ENCODE data around the gene TTPAL.

Gene TTPAL, protein sequence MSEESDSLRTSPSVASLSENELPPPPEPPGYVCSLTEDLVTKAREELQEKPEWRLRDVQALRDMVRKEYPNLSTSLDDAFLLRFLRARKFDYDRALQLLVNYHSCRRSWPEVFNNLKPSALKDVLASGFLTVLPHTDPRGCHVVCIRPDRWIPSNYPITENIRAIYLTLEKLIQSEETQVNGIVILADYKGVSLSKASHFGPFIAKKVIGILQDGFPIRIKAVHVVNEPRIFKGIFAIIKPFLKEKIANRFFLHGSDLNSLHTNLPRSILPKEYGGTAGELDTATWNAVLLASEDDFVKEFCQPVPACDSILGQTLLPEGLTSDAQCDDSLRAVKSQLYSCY

GRCh38 chr20:44475694-44476560, at the start of gene TTPAL:
TSS of gene TTPAL (plus strand) at chr20:44475874. CDS start at chr20:44480000, 4,126 bp downstream.
- DNase-seq (ENCODE audit: low spot score): peak; percentile 98

GRCh38 chr20:44425923-44426322, 49.8 kb upstream of the TTPAL start:
- DNase-seq (ENCODE audit: low spot score): no peak

- no peak for DNase-seq (ENCODE audit: low spot score)
These were observed 48.5 kb upstream of the TTPAL start for GRCh38 chr20:44426879-44427790.

- DNase-seq (ENCODE audit: low spot score): no peak
These were observed 47.9 kb upstream of the TTPAL start for GRCh38 chr20:44427804-44428173.

DNA sequence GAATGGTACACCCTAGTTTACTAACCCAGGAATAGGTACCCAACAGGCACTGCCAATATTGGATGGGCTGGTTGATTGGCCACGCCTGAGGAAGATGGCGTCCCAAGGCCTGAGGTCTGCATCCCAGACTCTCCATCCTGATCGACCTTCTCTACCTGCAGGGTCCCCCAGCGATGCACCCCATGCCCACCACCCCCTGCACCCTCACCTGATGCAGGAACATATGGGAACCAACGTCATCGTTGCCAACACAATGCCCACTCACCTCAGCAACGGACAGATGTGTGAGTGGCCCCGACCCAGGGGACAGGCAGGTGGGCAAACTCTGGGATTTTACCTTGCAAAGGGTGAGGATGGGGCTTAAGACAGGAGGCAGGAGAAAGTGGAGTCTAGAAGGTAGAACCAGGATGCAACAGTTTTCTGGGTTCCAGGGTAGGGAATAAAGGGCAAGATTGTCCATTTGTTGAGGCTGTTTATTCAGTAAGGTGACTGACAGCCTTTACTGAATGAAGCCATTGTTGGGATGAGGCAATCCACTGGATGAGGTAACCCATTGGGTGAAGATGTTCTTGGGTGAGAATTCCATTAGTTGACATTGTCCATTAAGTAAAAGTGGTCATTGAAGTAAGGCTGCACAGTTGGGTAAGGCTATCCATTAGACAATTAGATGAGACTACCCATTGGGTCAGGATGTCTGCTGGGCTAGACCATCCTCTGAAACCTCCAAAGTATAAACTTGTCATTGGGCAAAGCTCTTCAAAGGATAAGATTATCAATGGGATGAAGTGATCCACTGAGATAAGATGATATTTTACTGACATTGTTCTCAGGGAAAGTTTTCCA, 47.3 kb upstream of the TTPAL start:
- DNase-seq (ENCODE audit: low spot score): no peak

GRCh38 chr20:44429017-44429339, 46.7 kb upstream of the TTPAL start:
- no peak for DNase-seq (ENCODE audit: low spot score)

DNA sequence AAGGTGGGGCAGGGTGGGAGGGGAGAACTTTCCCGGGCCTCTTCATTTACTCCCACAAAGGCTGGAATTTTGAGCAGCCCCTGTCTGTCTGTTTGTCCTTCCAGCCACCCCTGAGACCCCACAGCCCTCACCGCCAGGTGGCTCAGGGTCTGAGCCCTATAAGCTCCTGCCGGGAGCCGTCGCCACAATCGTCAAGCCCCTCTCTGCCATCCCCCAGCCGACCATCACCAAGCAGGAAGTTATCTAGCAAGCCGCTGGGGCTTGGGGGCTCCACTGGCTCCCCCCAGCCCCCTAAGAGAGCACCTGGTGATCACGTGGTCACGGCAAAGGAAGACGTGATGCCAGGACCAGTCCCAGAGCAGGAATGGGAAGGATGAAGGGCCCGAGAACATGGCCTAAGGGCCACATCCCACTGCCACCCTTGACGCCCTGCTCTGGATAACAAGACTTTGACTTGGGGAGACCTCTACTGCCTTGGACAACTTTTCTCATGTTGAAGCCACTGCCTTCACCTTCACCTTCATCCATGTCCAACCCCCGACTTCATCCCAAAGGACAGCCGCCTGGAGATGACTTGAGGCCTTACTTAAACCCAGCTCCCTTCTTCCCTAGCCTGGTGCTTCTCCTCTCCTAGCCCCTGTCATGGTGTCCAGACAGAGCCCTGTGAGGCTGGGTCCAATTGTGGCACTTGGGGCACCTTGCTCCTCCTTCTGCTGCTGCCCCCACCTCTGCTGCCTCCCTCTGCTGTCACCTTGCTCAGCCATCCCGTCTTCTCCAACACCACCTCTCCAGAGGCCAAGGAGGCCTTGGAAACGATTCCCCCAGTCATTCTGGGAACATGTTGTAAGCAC, 46.0 kb upstream of the TTPAL start:
- DNase-seq (ENCODE audit: low spot score): no peak

DNA sequence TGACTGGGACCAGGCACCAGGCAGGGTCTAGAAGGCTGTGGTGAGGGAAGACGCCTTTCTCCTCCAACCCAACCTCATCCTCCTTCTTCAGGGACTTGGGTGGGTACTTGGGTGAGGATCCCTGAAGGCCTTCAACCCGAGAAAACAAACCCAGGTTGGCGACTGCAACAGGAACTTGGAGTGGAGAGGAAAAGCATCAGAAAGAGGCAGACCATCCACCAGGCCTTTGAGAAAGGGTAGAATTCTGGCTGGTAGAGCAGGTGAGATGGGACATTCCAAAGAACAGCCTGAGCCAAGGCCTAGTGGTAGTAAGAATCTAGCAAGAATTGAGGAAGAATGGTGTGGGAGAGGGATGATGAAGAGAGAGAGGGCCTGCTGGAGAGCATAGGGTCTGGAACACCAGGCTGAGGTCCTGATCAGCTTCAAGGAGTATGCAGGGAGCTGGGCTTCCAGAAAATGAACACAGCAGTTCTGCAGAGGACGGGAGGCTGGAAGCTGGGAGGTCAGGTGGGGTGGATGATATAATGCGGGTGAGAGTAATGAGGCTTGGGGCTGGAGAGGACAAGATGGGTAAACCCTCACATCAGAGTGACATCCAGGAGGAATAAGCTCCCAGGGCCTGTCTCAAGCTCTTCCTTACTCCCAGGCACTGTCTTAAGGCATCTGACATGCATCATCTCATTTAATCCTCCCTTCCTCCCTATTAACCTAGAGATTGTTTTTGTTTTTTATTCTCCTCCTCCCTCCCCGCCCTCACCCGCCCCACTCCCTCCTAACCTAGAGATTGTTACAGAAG, 45.2 kb upstream of the TTPAL start:
- no peak for DNase-seq (ENCODE audit: low spot score)

DNA sequence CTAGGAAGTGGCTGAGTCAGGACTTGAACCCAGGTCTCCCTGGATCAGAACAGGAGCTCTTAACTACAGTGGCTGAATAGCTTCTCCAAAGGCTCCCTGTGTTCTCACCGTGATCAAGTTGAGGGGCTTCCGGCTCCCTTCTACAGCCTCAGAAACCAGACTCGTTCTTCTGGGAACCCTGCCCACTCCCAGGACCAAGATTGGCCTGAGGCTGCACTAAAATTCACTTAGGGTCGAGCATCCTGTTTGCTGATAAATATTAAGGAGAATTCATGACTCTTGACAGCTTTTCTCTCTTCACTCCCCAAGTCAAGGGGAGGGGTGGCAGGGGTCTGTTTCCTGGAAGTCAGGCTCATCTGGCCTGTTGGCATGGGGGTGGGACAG, 44.6 kb upstream of the TTPAL start:
- no peak for DNase-seq (ENCODE audit: low spot score)

DNA sequence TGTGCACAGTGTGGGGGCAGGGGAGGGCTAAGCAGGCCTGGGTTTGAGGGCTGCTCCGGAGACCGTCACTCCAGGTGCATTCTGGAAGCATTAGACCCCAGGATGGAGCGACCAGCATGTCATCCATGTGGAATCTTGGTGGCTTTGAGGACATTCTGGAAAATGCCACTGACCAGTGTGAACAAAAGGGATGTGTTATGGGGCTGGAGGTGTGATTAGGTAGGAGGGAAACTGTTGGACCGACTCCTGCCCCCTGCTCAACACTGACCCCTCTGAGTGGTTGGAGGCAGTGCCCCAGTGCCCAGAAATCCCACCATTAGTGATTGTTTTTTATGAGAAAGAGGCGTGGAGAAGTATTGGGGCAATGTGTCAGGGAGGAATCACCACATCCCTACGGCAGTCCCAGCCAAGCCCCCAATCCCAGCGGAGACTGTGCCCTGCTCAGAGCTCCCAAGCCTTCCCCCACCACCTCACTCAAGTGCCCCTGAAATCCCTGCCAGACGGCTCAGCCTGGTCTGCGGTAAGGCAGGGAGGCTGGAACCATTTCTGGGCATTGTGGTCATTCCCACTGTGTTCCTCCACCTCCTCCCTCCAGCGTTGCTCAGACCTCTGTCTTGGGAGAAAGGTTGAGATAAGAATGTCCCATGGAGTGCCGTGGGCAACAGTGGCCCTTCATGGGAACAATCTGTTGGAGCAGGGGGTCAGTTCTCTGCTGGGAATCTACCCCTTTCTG, 44.0 kb upstream of the TTPAL start:
- no peak for DNase-seq (ENCODE audit: low spot score)

DNA sequence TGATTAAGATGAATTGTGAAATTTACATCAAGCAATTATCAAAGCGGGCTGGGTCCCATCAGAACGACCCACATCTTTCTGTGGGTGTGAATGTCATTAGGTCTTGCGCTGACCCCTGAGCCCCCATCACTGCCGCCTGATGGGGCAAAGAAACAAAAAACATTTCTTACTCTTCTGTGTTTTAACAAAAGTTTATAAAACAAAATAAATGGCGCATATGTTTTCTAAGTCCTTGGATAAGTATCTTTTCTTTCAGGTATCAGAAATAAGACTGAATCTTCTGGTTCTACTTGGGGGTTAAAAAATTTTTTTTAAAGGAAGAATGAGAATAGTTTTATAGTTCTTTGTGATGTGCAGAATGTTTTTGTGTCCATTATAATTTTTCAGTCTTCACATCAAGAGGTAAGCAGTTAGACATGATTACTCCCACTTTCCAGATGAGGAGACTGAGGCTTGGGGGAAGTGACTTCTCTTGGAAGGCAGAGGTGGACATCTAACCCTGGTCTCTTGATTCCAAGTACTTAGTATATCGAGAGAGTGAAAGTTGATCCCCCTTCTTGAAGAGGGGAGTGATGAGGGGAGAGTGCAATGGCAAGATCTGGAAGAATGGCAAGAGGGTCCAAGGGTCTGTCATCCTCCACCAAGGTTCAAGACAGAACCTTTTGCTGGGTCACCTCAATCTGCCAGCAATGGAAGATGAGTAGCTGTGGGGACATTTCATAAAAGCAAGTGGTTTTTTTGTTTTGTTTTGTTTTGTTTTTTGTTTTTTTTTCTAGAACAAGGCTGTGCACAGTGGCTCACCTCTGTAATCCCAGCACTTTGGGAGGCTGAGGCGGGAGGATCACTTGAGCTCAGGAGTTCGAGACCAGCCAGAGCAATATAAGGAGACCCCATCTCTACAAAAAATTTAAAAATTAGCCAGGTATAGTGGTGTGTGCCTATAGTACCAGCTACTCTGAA, 42.8 kb upstream of the TTPAL start:
- DNase-seq (ENCODE audit: low spot score): no peak

DNA sequence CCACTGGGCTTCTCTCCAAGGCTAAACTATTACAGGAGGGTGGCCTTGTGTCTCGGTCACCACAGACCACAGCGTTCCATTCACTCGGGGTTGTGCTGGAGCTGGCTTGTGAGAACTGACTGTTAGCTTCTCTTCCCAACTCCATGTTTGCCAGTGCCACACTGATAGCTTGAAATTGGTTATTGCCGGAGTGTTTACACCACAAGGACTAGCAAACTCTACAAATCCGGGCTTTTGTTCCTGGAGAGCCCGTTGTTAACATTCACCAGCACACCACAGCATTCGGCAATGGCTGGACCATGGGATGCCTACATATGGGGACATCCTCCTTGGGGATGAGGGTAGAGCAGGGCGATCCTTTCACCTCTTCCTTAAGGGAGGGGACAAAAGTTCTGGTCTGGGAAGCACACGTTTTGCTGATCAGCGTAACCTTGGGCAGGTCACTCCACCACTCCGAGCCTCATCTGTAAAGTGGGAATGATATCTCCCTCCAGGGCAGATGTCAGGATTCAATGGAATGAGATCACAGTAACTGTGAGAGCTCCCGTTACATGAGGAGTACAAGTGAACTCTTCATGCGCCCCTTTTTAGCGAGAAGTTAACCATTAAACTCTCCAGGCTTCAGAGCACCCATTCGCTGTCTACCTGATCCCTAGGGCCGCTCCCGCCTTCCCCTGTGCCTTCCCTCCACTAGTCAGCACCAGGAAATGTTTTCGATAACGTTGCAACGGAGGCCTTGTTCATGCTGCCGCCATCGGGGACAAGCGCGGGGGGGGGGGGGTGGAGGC, 41.7 kb upstream of the TTPAL start:
- DNase-seq (ENCODE audit: low spot score): no peak

DNA sequence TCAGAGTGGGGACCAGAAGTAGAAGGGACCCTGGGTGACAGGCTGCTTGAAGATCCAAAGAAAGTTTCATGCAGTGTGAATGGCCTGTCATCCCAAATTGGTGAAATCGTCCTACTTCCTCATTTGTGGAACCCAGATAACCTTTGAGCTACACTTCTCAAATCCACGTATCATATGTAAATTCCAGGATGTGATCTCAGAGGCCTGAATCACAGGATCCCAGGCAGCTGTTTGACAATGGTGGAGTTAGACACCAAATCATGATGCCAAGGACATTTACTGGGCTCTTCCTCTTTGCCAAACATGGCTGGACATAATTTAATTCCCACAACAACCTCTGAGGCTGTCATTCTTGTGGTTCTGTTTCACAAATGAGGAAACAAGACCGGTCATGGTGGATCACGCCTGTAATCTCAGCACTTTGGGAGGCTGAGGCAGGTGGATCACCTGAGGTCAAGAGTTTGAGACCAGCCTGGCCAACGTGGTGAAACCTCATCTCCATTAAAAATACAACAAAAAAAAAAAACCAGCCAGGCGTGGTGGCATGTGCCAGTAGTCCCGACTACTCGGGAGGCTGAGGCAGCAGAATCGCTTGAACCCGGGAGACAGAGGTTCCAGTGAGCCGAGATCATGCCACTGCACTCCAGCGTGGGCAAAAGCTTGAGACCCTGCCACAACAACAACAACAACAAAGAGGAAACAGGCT, 39.9 kb upstream of the TTPAL start:
- DNase-seq (ENCODE audit: low spot score): no peak

- DNase-seq (ENCODE audit: low spot score): no peak
These were observed 39.3 kb upstream of the TTPAL start for GRCh38 chr20:44436393-44436792.

GRCh38 chr20:44437497-44437896, 38.2 kb upstream of the TTPAL start:
- no peak for DNase-seq (ENCODE audit: low spot score)

- DNase-seq (ENCODE audit: low spot score): no peak
These were observed 36.9 kb upstream of the TTPAL start for GRCh38 chr20:44438782-44439181.
